Cardiac fibroblast (primary cell): ENCODE results near the gene MRNIP.
A peak's percentile ranks its signal among the peaks of the same experiment; 100 is the strongest.

Experiments
- DNase-seq, 2 donors: peaks; one replicate each; pipeline versions ENCODE4 v3.0.0 to v3.0.0-alpha.2; 2010; ENCODE audit warnings: low read depth in 2 of 2
- H3K4me3 ChIP-seq, 2 donors: replicated peaks in 1 of 2; 1 replicate in 1 of 2; 2 replicates in 1 of 2; pipeline ENCODE4 v1.5.1; 2011; ENCODE audit warnings: low read depth in 2 of 2, low read length in 2 of 2, mild to moderate bottlenecking in 2 of 2, moderate library complexity in 1 of 2
- CTCF ChIP-seq: IDR thresholded peaks from one replicate; pipeline ENCODE4 v1.5.1; 2011; ENCODE audit warnings: low read depth, mild to moderate bottlenecking, low read length, inconsistent platforms

MRNIP gene

GRCh38 chr5:179870952-179871351 lies 12.3 kb upstream of the MRNIP start:
- H3K4me3 ChIP-seq = no peak overlapping the region
- no peak for DNase-seq
- no peak for TF ChIP-seq CTCF

GRCh38 chr5:179870403-179870903 lies 11.8 kb upstream of the MRNIP start:
- no peak overlapping the region for H3K4me3 ChIP-seq
- DNase-seq = peak; percentile 41 to 81
- TF ChIP-seq CTCF = peak; percentile 37

- no peak for TF ChIP-seq CTCF
- no peak overlapping the region for H3K4me3 ChIP-seq
- no peak for DNase-seq
Observed at GRCh38 chr5:179869641-179870402, 11.2 kb upstream of the MRNIP start.

GRCh38 chr5:179869101-179869500 lies 10.5 kb upstream of the MRNIP start:
- no peak overlapping the region for H3K4me3 ChIP-seq
- no peak for DNase-seq
- TF ChIP-seq CTCF = no peak

GRCh38 chr5:179868541-179868940 lies 9.9 kb upstream of the MRNIP start:
- no peak for DNase-seq
- H3K4me3 ChIP-seq = no peak overlapping the region
- no peak for TF ChIP-seq CTCF

- H3K4me3 ChIP-seq = no peak overlapping the region
- TF ChIP-seq CTCF = no peak
- DNase-seq = no peak
Observed at GRCh38 chr5:179867476-179867875, 8.9 kb upstream of the MRNIP start.
